ENCODE data around the gene HLA-A.

DNA sequence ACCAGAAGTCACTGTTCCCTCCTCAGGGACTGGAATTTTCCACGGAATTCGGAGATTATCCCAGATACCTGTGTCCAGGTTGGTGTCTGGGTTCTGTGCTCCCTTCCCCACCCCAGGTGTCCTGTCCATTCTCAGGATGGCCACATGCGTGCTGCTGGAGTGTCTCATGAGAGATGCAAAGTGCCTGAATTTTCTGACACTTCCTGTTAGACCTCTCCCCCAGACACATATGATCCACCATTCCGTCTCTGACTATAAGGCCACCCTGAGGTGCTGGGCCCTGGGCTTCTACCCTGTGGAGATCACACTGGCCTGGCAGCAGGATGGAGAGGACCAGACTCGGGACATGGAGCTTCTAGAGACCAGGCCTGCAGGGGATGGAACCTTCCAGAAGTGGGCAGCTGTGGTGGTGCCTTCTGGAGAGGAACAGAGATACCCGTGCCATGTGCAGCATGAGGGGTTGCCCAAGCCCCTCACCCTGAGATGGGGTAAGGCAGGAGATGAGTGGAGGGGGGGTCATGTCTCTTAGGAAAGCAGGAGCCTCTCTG lies 14.4 kb upstream of the HLA-A start:
- TF ChIP-seq CTCF (IDR thresholded peaks at IDR 0.05) (no peak), POLR2A (IDR thresholded peaks at IDR 0.05) (no peak), EP300 (IDR thresholded peaks at IDR 0.05) (no peak)
